ENCODE data around the gene MPRIP. TPM values are rescaled to one million over a fixed set of nuclear protein-coding genes. Genes with fewer than 3 reads are reported as not detected.

Gene MPRIP
- polyA plus RNA-seq, 1 donor from 2014 or later: 47.3 TPM

- no peaks in the 10 kb centered on the region for H4K20me1 ChIP-seq (ENCODE audit: insufficient read depth)
- TF ChIP-seq CTCF (IDR thresholded peaks at IDR 0.05; ENCODE audit: poor library complexity, severe bottlenecking) (no peak), EP300 (conservative IDR thresholded peaks at IDR 0.05; ENCODE audit: poor library complexity, severe bottlenecking) (no peak), RAD21 (conservative IDR thresholded peaks at IDR 0.05) (no peak), EZH2 (IDR thresholded peaks at IDR 0.05; ENCODE audit: borderline replicate concordance, insufficient read depth, low read length, poor library complexity, severe bottlenecking) (no peak), MXI1 (conservative IDR thresholded peaks at IDR 0.05; ENCODE audit: poor library complexity, severe bottlenecking) (no peak), SMC3 (conservative IDR thresholded peaks at IDR 0.05; ENCODE audit: poor library complexity) (no peak), POLR2AphosphoS5 (IDR thresholded peaks at IDR 0.05) (no peak), TAF1 (IDR thresholded peaks at IDR 0.05; ENCODE audit: low read depth) (no peak), REST (IDR thresholded peaks at IDR 0.05; ENCODE audit: borderline replicate concordance) (no peak)
- H3K36me3 ChIP-seq (ENCODE audit: insufficient read depth, low read length): peaks cover 6% of the 10 kb centered on the region
These were observed 181.9 kb downstream of the MPRIP start for GRCh38 chr17:17224137-17224536.

GRCh38 chr17:17225901-17226300 is 183.6 kb downstream of the MPRIP start:
- H3K27ac ChIP-seq (ENCODE audit: low read length): no peak overlapping the region
- H3K4me3 ChIP-seq (ENCODE audit: low read length): no peak overlapping the region
- H3K9me3 ChIP-seq (ENCODE audit: low read length): no peaks in the 10 kb centered on the region
- no peaks in the 10 kb centered on the region for H3F3A ChIP-seq (ENCODE audit: insufficient read depth, low read length, poor library complexity, severe bottlenecking)
- no peaks in the 10 kb centered on the region for H3K9me2 ChIP-seq (ENCODE audit: insufficient read depth, low read length)
- peaks cover 6% of the 10 kb centered on the region for H3K36me3 ChIP-seq (ENCODE audit: insufficient read depth, low read length)
- no peaks in the 10 kb centered on the region for H3K27me3 ChIP-seq (ENCODE audit: insufficient read depth, low read depth, low read length)
- no peaks in the 10 kb centered on the region for H4K20me1 ChIP-seq (ENCODE audit: insufficient read depth)
- H2AFZ ChIP-seq (ENCODE audit: low read depth, low read length): no peak overlapping the region
- no peak overlapping the region for H3K9ac ChIP-seq (ENCODE audit: low read length)
- no peaks in the 10 kb centered on the region for H3K79me2 ChIP-seq (replicated peaks; ENCODE audit: insufficient read depth, low read length)
- H3K4me2 ChIP-seq (ENCODE audit: low read length): no peak overlapping the region
- no peak for TF ChIP-seq TAF1 (IDR thresholded peaks at IDR 0.05; ENCODE audit: low read depth)
- TF ChIP-seq RAD21 (conservative IDR thresholded peaks at IDR 0.05): no peak
- no peak for TF ChIP-seq MXI1 (conservative IDR thresholded peaks at IDR 0.05; ENCODE audit: poor library complexity, severe bottlenecking)
- TF ChIP-seq EZH2 (IDR thresholded peaks at IDR 0.05; ENCODE audit: borderline replicate concordance, insufficient read depth, low read length, poor library complexity, severe bottlenecking): no peak
- no peak for TF ChIP-seq CTCF (IDR thresholded peaks at IDR 0.05; ENCODE audit: poor library complexity, severe bottlenecking)

More at GRCh38 chr17:17224137-17224536, 181.9 kb downstream of the MPRIP start:
- H3K9me3 ChIP-seq (ENCODE audit: low read length): no peaks in the 10 kb centered on the region
- no peaks in the 10 kb centered on the region for H3F3A ChIP-seq (ENCODE audit: insufficient read depth, low read length, poor library complexity, severe bottlenecking)
- H3K4me2 ChIP-seq (ENCODE audit: low read length): no peak overlapping the region
- H3K4me3 ChIP-seq (ENCODE audit: low read length): no peak overlapping the region
- no peaks in the 10 kb centered on the region for H3K27me3 ChIP-seq (ENCODE audit: insufficient read depth, low read depth, low read length)
- H3K27ac ChIP-seq (ENCODE audit: low read length): no peak overlapping the region
- no peaks in the 10 kb centered on the region for H3K9me2 ChIP-seq (ENCODE audit: insufficient read depth, low read length)
- no peak overlapping the region for H3K9ac ChIP-seq (ENCODE audit: low read length)
- no peaks in the 10 kb centered on the region for H3K79me2 ChIP-seq (replicated peaks; ENCODE audit: insufficient read depth, low read length)
- no peak overlapping the region for H2AFZ ChIP-seq (ENCODE audit: low read depth, low read length)
